B cell (primary cell): ENCODE results near the gene PALM.

Experiments used
- EZH2 ChIP-seq: IDR thresholded peaks from 2 replicates; pipeline ENCODE4 v1.6.1; 2012; ENCODE audit warnings: borderline replicate concordance, low read depth, mild to moderate bottlenecking, moderate library complexity, low read length; ENCODE audit not compliant: insufficient read depth, poor library complexity, severe bottlenecking
- TF ChIP-seq, protein P1 (sequence below): fragments of 200-600 bp; IDR thresholded peaks from one replicate; pipeline ENCODE4 v1.8.0; 2022; ENCODE audit warnings: antibody characterized with exemption, mild to moderate bottlenecking

DNA sequence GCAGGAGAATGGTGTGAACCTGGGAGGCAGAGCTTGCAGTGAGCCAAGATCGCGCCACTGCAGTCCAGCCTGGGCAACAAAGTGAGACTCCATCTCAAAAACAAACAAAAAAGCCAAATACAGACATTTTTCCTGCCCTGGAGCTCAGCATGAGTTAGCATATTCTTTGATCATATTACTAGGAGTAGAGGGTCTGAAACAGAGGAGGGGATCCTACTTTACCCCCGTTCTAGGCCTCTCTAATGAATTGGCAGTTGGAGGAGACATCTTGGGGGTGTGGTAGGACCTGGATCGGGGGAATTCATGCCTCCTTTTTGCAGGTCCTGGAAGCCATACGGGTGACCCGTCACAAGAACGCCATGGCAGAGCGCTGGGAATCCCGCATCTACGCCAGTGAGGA is 54.4 kb downstream of the PALM start:
- TF ChIP-seq, protein P1, sequence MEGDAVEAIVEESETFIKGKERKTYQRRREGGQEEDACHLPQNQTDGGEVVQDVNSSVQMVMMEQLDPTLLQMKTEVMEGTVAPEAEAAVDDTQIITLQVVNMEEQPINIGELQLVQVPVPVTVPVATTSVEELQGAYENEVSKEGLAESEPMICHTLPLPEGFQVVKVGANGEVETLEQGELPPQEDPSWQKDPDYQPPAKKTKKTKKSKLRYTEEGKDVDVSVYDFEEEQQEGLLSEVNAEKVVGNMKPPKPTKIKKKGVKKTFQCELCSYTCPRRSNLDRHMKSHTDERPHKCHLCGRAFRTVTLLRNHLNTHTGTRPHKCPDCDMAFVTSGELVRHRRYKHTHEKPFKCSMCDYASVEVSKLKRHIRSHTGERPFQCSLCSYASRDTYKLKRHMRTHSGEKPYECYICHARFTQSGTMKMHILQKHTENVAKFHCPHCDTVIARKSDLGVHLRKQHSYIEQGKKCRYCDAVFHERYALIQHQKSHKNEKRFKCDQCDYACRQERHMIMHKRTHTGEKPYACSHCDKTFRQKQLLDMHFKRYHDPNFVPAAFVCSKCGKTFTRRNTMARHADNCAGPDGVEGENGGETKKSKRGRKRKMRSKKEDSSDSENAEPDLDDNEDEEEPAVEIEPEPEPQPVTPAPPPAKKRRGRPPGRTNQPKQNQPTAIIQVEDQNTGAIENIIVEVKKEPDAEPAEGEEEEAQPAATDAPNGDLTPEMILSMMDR, result no peak
- TF ChIP-seq EZH2, result no peak
